Liver (tissue), 9 donors: Measurements from ENCODE around the gene ITPRIPL2. TPM values are rescaled to one million over a fixed set of nuclear protein-coding genes. Genes with fewer than 3 reads are reported as not detected.

Source experiments
- DNase-seq: peaks from one replicate; pipeline ENCODE4 v3.0.0-alpha.2; 2017; ENCODE audit warnings: low spot score
- H3K27ac ChIP-seq, 2 donors: one replicate each; pipeline ENCODE4 v1.7.0; 2013; ENCODE audit warnings: inconsistent platforms in 2 of 2, low read length in 2 of 2, control low read depth in 1 of 2, low read depth in 1 of 2, mild to moderate bottlenecking in 1 of 2
- H3K27me3 ChIP-seq, 4 donors: one replicate each; pipeline versions ENCODE4 v1.6.1 to v1.7.0; 2013; ENCODE audit warnings: low read length in 3 of 4, inconsistent platforms in 1 of 4, mild to moderate bottlenecking in 1 of 4, moderate library complexity in 1 of 4; ENCODE audit not compliant: control insufficient read depth in 4 of 4, insufficient read depth in 4 of 4
- H3K36me3 ChIP-seq, 4 donors: one replicate each; pipeline versions ENCODE4 v1.6.1 to v1.7.0; 2013; ENCODE audit warnings: low read length in 3 of 4, mild to moderate bottlenecking in 3 of 4, low read depth in 1 of 4, moderate library complexity in 1 of 4; ENCODE audit not compliant: control insufficient read depth in 4 of 4, insufficient read depth in 3 of 4
- H3K4me1 ChIP-seq, 4 donors: one replicate each; pipeline versions ENCODE4 v1.6.1 to v1.7.0; 2013; ENCODE audit warnings: low read length in 3 of 4, mild to moderate bottlenecking in 3 of 4, moderate library complexity in 1 of 4; ENCODE audit not compliant: control insufficient read depth in 4 of 4, insufficient read depth in 4 of 4
- H3K4me3 ChIP-seq, 3 donors: one replicate each; pipeline versions ENCODE4 v1.6.1 to v1.7.0; 2013; ENCODE audit warnings: low read length in 3 of 3, control low read depth in 1 of 3, low read depth in 1 of 3, mild to moderate bottlenecking in 1 of 3
- H3K9ac ChIP-seq, 2 donors: one replicate each; pipeline ENCODE4 v1.7.0; 2013; ENCODE audit warnings: low read length in 2 of 2, mild to moderate bottlenecking in 2 of 2, moderate library complexity in 2 of 2, control low read depth in 1 of 2, low read depth in 1 of 2
- H3K9me3 ChIP-seq, 4 donors: one replicate each; pipeline versions ENCODE4 v1.6.1 to v1.7.0; 2013; ENCODE audit warnings: low read length in 3 of 4; ENCODE audit not compliant: control insufficient read depth in 4 of 4
- ATF3 ChIP-seq: IDR thresholded peaks from 2 replicates; pipeline ENCODE4 v1.6.1; 2016; ENCODE audit warnings: antibody characterized with exemption
- EGR1 ChIP-seq, 2 donors: IDR thresholded peaks; 2 replicates each; pipeline ENCODE4 v1.6.1; 2016 to 2018; ENCODE audit warnings: antibody characterized with exemption in 2 of 2, low read depth in 2 of 2
- FOXA1 ChIP-seq: IDR thresholded peaks from 2 replicates; pipeline ENCODE4 v1.6.1; 2016; ENCODE audit warnings: antibody characterized with exemption
- GABPA ChIP-seq, 2 donors: IDR thresholded peaks in 1 of 2; conservative IDR thresholded peaks in 1 of 2; 2 replicates each; pipeline ENCODE4 v1.6.1; 2016; ENCODE audit warnings: antibody characterized with exemption in 2 of 2, mild to moderate bottlenecking in 1 of 2, moderate library complexity in 1 of 2
- HNF4A ChIP-seq, 2 donors: conservative IDR thresholded peaks; 2 replicates each; pipeline ENCODE4 v1.6.1; 2016; ENCODE audit warnings: antibody characterized with exemption in 2 of 2, mild to moderate bottlenecking in 2 of 2
- HNF4G ChIP-seq: IDR thresholded peaks from 2 replicates; pipeline ENCODE4 v1.6.1; 2016; ENCODE audit warnings: antibody characterized with exemption
- JUND ChIP-seq, 2 donors: IDR thresholded peaks; 2 replicates each; pipeline ENCODE4 v1.6.1; 2016; ENCODE audit warnings: antibody characterized with exemption in 2 of 2
- RXRA ChIP-seq, 2 donors: IDR thresholded peaks; 2 replicates each; pipeline ENCODE4 v1.6.1; 2017 to 2018; ENCODE audit warnings: antibody characterized with exemption in 2 of 2, mild to moderate bottlenecking in 1 of 2
- YY1 ChIP-seq: IDR thresholded peaks from 2 replicates; pipeline ENCODE4 v1.6.1; 2016; ENCODE audit warnings: antibody characterized with exemption, mild to moderate bottlenecking
- ZBTB33 ChIP-seq: IDR thresholded peaks from 2 replicates; pipeline ENCODE4 v1.6.1; 2016; ENCODE audit warnings: antibody characterized with exemption
- WGBS: extraction: QIAGEN DNeasy Blood & Tissue Kit; methylation state at CpG from one replicate; pipeline ENCODE4 v1.1.7; 2013; 5-methylcytosine and 5-hydroxymethylcytosine counted together
- polyA plus RNA-seq, 2 donors: library from polyadenylated mRNA; stranded (reverse) in 1 of 2; unstranded in 1 of 2; fragments of 200-250 nt in 1 of 2; fragments of >200 nt in 1 of 2; fragmentation: Nextera tagmentation in 1 of 2; extraction: Ambion mirVana in 1 of 2; gene quantifications; one replicate each; pipeline versions ENCODE4 v1.2.1 to v1.2.3, GENCODE V29; 2013 to 2015
- total RNA-seq, 2 donors: library from RNA; depleted of rRNA; stranded (reverse); fragments of >200 nt; gene quantifications; one replicate each; pipeline ENCODE4 v1.2.3, GENCODE V29; 2014
- TF ChIP-seq, protein P1 (sequence below): fragments of 150-350 bp; IDR thresholded peaks from 2 replicates; pipeline ENCODE4 v1.5.1; 2017; ENCODE audit warnings: improper control_type of control experiment, low read depth, low read length; ENCODE audit not compliant: missing input control
- donor health status: healthy.
- donor health status: healthy.
- donor health status: healthy.
- donor health status: healthy.
- donor health status: healthy.

ITPRIPL2 gene
- total and polyA plus RNA-seq, 4 donors = 2.2 to 14.3 (median 5.5) TPM

DNA sequence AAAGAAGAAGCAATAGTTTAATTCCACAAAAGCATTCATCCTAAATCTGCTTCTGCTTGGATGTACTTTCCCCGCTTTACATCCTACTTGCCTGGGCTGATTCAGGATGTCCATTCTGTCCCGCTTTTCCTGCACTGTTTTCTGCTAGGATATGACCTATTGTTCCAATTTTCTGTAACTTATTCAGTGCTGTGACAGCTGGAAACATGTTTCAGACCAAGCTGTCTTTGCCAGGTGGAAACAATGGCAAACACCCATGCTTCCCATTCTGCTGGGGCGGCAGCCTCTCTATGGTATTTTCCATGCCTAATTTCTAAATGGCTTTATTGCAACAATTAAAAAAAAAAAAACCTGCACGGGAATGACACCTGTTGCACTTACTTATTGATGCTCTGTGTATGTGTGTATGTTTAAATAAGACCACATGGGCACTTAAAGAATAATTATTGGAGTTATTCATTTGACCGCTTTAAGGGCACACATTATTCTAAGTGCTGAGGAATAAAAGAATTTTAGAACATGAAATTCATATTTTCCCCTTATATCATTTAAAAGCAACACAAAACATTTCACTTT lies 25.3 kb upstream of the ITPRIPL2 start:
- no peak overlapping the region for H3K27ac ChIP-seq
- H3K36me3 ChIP-seq = no peaks in the 10 kb centered on the region
- no peak overlapping the region for H3K9ac ChIP-seq
- TF ChIP-seq GABPA (IDR thresholded peaks at IDR 0.05 in 1 of 2, conservative IDR thresholded peaks at IDR 0.05 in 1 of 2) (no peak), JUND (IDR thresholded peaks at IDR 0.05) (no peak), HNF4A (conservative IDR thresholded peaks at IDR 0.05) (no peak)
- peaks cover 3 to 9% (median 6%) of the 10 kb centered on the region in 4 donors for H3K4me1 ChIP-seq
- no peaks in the 10 kb centered on the region for H3K27me3 ChIP-seq
- DNase-seq = no peak
- H3K9me3 ChIP-seq = no peaks in the 10 kb centered on the region
- WGBS = 83% methylated on average over 5 of the region's 5 CpGs
- no peak overlapping the region for H3K4me3 ChIP-seq

GRCh38 chr16:19089410-19089955 lies 24.3 kb upstream of the ITPRIPL2 start:
- Histone ChIP-seq H3K4me1 (peaks cover 5 to 15% (median 11%) of the 10 kb centered on the region in 4 donors), H3K4me3 (no peak overlapping the region), H3K9me3 (no peaks in the 10 kb centered on the region), H3K36me3 (no peaks in the 10 kb centered on the region), H3K27ac (no peak overlapping the region), H3K9ac (no peak overlapping the region), H3K27me3 (no peaks in the 10 kb centered on the region)
- 92% methylated on average over 3 of the region's 3 CpGs for WGBS
- TF ChIP-seq ZBTB33 = no peak
- TF ChIP-seq, protein P1, sequence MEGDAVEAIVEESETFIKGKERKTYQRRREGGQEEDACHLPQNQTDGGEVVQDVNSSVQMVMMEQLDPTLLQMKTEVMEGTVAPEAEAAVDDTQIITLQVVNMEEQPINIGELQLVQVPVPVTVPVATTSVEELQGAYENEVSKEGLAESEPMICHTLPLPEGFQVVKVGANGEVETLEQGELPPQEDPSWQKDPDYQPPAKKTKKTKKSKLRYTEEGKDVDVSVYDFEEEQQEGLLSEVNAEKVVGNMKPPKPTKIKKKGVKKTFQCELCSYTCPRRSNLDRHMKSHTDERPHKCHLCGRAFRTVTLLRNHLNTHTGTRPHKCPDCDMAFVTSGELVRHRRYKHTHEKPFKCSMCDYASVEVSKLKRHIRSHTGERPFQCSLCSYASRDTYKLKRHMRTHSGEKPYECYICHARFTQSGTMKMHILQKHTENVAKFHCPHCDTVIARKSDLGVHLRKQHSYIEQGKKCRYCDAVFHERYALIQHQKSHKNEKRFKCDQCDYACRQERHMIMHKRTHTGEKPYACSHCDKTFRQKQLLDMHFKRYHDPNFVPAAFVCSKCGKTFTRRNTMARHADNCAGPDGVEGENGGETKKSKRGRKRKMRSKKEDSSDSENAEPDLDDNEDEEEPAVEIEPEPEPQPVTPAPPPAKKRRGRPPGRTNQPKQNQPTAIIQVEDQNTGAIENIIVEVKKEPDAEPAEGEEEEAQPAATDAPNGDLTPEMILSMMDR = no peak
- no peak for TF ChIP-seq HNF4A (conservative IDR thresholded peaks at IDR 0.05)
- no peak for TF ChIP-seq YY1
- no peak for TF ChIP-seq ATF3
- no peak for TF ChIP-seq EGR1 (IDR thresholded peaks at IDR 0.05; ENCODE audit: low read depth in 2 of 2)
- TF ChIP-seq FOXA1 = no peak
- DNase-seq = no peak

GRCh38 chr16:19090916-19091315 lies 22.8 kb upstream of the ITPRIPL2 start:
- Histone ChIP-seq H3K9ac (no peak overlapping the region), H3K4me1 (peaks cover 5 to 15% (median 10%) of the 10 kb centered on the region in 4 donors), H3K27ac (no peak overlapping the region), H3K9me3 (no peaks in the 10 kb centered on the region), H3K36me3 (no peaks in the 10 kb centered on the region), H3K27me3 (no peaks in the 10 kb centered on the region), H3K4me3 (no peak overlapping the region)
- TF ChIP-seq RXRA (IDR thresholded peaks at IDR 0.05) (no peak), HNF4G (no peak)
- DNase-seq = no peak
- 95% methylated on average over 6 of the region's 6 CpGs for WGBS
